Fibroblast of skin of left biceps (primary cell): ENCODE data around the gene APLNR.

Source experiments
- DNase-seq, 2 experiments: peaks; one replicate each; pipeline ENCODE4 v3.0.0-alpha.2; 2013; ENCODE audit warnings: low read depth in 2 of 2

The APLNR gene

GRCh38 chr11:57219021-57219627 is 17.9 kb downstream of the APLNR start:
- DNase-seq, result no peak

- DNase-seq, result no peak
Observed at GRCh38 chr11:57217053-57217452, 20.0 kb downstream of the APLNR start.

- DNase-seq, result no peak
Observed at GRCh38 chr11:57216463-57216862, 20.6 kb downstream of the APLNR start.

- DNase-seq, result peak; percentile 56 to 58
Observed at GRCh38 chr11:57214494-57214893, 22.6 kb downstream of the APLNR start.

- DNase-seq, result no peak
Observed at GRCh38 chr11:57214098-57214417, 23.0 kb downstream of the APLNR start.

- DNase-seq, result peak in 1 of 2 experiments; percentile 23
Observed at GRCh38 chr11:57213342-57214097, 23.5 kb downstream of the APLNR start.

- no peak for DNase-seq
Observed at GRCh38 chr11:57210781-57211180, 26.3 kb downstream of the APLNR start.

- no peak for DNase-seq
Observed at GRCh38 chr11:57207168-57207567, 29.9 kb downstream of the APLNR start.

- DNase-seq, result no peak
Observed at GRCh38 chr11:57205041-57205641, 31.9 kb downstream of the APLNR start.

GRCh38 chr11:57203882-57204480 is 33.1 kb downstream of the APLNR start:
- DNase-seq, result no peak

GRCh38 chr11:57203359-57203758 is 33.7 kb downstream of the APLNR start:
- DNase-seq, result no peak

GRCh38 chr11:57202281-57202680 is 34.8 kb downstream of the APLNR start:
- no peak for DNase-seq

GRCh38 chr11:57200917-57201316 is 36.1 kb downstream of the APLNR start:
- no peak for DNase-seq

- no peak for DNase-seq
Observed at GRCh38 chr11:57199330-57199729, 37.7 kb downstream of the APLNR start.

GRCh38 chr11:57197762-57198161 is 39.3 kb downstream of the APLNR start:
- no peak for DNase-seq

GRCh38 chr11:57196596-57196995 is 40.5 kb downstream of the APLNR start:
- no peak for DNase-seq

GRCh38 chr11:57192316-57192715 is 44.7 kb downstream of the APLNR start:
- DNase-seq, result no peak

GRCh38 chr11:57191311-57192219 is 45.5 kb downstream of the APLNR start:
- no peak for DNase-seq

GRCh38 chr11:57190548-57190947 is 46.5 kb downstream of the APLNR start:
- DNase-seq, result no peak
